ENCODE measurements around the gene TSG101. TPM values are rescaled to one million over a fixed set of nuclear protein-coding genes. Genes with fewer than 3 reads are reported as not detected.

Gene TSG101
- total and polyA plus RNA-seq, 4 donors, result 37.8 to 64.4 (median 55.4) TPM

DNA sequence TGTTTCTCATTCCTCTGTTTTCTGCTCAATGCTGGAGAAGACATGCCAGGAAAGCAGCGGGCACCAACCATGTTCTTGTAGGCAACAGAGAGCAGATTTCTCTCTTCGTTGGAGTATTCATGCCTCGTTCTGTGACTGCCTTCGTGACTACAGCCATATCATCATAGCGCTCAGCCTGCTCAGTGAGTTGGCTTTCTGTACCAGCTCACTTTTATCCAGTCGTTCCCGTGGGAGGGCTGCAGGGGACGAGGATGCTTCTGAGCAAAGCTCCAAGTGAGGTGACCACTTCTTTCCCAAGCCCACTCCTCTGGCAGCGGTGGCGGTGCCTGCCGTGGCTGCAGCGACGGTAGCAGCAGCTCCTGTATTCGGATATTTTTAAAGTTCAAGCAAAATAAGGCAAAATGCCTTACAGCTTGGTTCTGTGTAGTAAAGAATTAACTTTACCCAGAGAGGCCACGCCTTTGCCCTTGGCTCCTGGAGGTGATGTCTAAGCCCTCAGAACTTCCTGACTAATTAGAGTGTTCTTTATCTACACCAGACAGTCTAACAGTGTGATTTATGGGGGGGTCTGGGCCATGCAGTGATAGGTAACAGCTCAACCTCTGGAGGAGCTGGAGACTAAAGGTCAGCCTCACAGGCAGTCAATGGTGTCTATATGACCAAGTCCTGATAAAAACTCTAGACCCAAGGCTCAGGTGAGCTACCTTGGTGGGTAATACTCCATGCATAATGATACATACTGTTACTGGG is 35.8 kb downstream of the TSG101 start:
- whole genome bisulfite sequencing, 2 donors, result 91 to 94% methylated on average over 15 of the region's 15 CpGs
- TF ChIP-seq, protein P1, sequence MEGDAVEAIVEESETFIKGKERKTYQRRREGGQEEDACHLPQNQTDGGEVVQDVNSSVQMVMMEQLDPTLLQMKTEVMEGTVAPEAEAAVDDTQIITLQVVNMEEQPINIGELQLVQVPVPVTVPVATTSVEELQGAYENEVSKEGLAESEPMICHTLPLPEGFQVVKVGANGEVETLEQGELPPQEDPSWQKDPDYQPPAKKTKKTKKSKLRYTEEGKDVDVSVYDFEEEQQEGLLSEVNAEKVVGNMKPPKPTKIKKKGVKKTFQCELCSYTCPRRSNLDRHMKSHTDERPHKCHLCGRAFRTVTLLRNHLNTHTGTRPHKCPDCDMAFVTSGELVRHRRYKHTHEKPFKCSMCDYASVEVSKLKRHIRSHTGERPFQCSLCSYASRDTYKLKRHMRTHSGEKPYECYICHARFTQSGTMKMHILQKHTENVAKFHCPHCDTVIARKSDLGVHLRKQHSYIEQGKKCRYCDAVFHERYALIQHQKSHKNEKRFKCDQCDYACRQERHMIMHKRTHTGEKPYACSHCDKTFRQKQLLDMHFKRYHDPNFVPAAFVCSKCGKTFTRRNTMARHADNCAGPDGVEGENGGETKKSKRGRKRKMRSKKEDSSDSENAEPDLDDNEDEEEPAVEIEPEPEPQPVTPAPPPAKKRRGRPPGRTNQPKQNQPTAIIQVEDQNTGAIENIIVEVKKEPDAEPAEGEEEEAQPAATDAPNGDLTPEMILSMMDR (IDR thresholded peaks at IDR 0.05; ENCODE audit: control extremely low read depth, extremely low read depth), result no peak
- ATAC-seq (ENCODE audit: insufficient read depth, low FRiP score) (no peak), DNase-seq (no peak)
- no peak overlapping the region for H3K9ac ChIP-seq (ENCODE audit: insufficient read depth in 1 of 2, low read length in 2 of 2)
- no peak overlapping the region for H3K4me3 ChIP-seq
- peaks cover 0 to 7% (median 0%) of the 10 kb centered on the region in 5 donors for H3K4me1 ChIP-seq (ENCODE audit: control insufficient read depth in 5 of 5, insufficient read depth in 5 of 5, low read length in 5 of 5)
- H3K27ac ChIP-seq (ENCODE audit: low read depth in 1 of 2, low read length in 1 of 2), result peak overlapping the region in 1 of 2 donors; percentile 3
- H3K9me3 ChIP-seq (ENCODE audit: control insufficient read depth in 4 of 4, insufficient read depth in 3 of 4, low read length in 3 of 4), result no peaks in the 10 kb centered on the region
- no peaks in the 10 kb centered on the region for H3K27me3 ChIP-seq (ENCODE audit: control insufficient read depth in 3 of 3, insufficient read depth in 3 of 3, low read length in 2 of 3)
- peaks cover 13 to 19% (median 17%) of the 10 kb centered on the region in 4 donors for H3K36me3 ChIP-seq (ENCODE audit: control insufficient read depth in 4 of 4, insufficient read depth in 4 of 4, low read length in 4 of 4)

DNA sequence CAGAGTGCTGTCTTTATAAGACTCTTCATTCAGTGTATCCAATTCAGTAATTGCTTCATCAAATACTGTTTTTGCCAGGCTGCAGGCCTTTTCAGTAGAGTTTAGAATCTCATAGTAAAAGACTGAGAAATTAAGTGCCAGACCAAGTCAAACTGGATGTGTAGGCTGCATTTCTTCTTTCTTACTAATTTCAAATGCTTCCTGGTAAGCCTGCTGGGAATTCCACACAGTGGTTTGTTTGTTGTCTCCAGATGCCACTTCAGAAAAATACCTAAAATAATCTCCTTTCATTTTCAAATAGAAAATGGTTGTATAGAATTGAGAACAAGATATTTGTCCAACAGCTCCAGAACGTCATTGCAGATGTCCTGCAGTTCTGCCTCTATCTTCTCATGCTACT is 36.4 kb downstream of the TSG101 start:
- TF ChIP-seq, protein P1 (IDR thresholded peaks at IDR 0.05; ENCODE audit: control extremely low read depth, extremely low read depth), result no peak
- H3K36me3 ChIP-seq (ENCODE audit: control insufficient read depth in 4 of 4, insufficient read depth in 4 of 4, low read length in 4 of 4), result peaks cover 13 to 21% (median 15%) of the 10 kb centered on the region in 4 donors
- peak in 1 of 3 donors; percentile 14 for DNase-seq
- ATAC-seq (ENCODE audit: insufficient read depth, low FRiP score), result peak; percentile 65
- peak overlapping the region in 1 of 2 donors; percentile 3 for H3K27ac ChIP-seq (ENCODE audit: low read depth in 1 of 2, low read length in 1 of 2)
- WGBS, 2 donors, result 67 to 96% methylated on average over 1 of the region's 1 CpG
- no peaks in the 10 kb centered on the region for H3K9me3 ChIP-seq (ENCODE audit: control insufficient read depth in 4 of 4, insufficient read depth in 3 of 4, low read length in 3 of 4)
- no peak overlapping the region for H3K4me3 ChIP-seq
- peaks cover 0 to 7% (median 0%) of the 10 kb centered on the region in 5 donors for H3K4me1 ChIP-seq (ENCODE audit: control insufficient read depth in 5 of 5, insufficient read depth in 5 of 5, low read length in 5 of 5)
- no peak overlapping the region for H3K9ac ChIP-seq (ENCODE audit: insufficient read depth in 1 of 2, low read length in 2 of 2)
- H3K27me3 ChIP-seq (ENCODE audit: control insufficient read depth in 3 of 3, insufficient read depth in 3 of 3, low read length in 2 of 3), result no peaks in the 10 kb centered on the region

DNA sequence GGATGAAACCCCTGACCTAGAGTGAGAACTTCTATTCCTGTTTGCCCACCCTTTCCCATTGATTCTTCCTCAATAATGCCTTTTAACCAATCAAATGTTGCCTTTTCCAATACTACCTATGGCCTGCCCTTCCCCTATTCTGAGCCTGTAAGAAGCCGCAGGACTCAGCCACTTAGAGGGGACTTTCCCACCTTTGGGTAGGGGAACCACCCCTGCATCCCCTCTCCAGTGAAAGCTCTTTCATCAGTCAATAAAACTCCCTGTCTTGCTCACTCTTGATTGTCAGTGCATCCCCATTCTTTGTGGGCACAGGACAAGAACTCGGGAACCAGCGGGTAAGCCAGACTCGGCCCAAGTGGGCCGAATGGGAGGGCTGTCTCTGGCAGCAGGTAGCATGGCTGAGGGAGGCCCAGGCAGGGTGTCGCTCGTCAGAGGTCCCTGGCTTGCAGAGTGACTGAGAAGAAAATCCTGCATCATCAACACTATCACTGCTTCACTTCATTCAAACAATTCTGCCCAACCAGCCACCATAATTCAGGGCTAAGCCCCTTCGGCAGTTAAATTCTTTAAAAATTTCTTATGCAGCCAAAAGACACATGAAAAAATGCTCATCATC is 40.7 kb downstream of the TSG101 start:
- Histone ChIP-seq H3K9me3 (ENCODE audit: control insufficient read depth in 4 of 4, insufficient read depth in 3 of 4, low read length in 3 of 4) (no peaks in the 10 kb centered on the region), H3K9ac (ENCODE audit: insufficient read depth in 1 of 2, low read length in 2 of 2) (no peak overlapping the region), H3K27me3 (ENCODE audit: control insufficient read depth in 3 of 3, insufficient read depth in 3 of 3, low read length in 2 of 3) (no peaks in the 10 kb centered on the region), H3K27ac (ENCODE audit: low read depth in 1 of 2, low read length in 1 of 2) (no peak overlapping the region), H3K36me3 (ENCODE audit: control insufficient read depth in 4 of 4, insufficient read depth in 4 of 4, low read length in 4 of 4) (peaks cover 25 to 35% (median 30%) of the 10 kb centered on the region in 4 donors), H3K4me3 (no peak overlapping the region), H3K4me1 (ENCODE audit: control insufficient read depth in 5 of 5, insufficient read depth in 5 of 5, low read length in 5 of 5) (peaks cover 0 to 5% (median 0%) of the 10 kb centered on the region in 5 donors)
- 95 to 97% methylated on average over 8 of the region's 8 CpGs for WGBS, 2 donors
- TF ChIP-seq, protein P1 (IDR thresholded peaks at IDR 0.05; ENCODE audit: control extremely low read depth, extremely low read depth), result no peak
- DNase-seq (no peak), ATAC-seq (ENCODE audit: insufficient read depth, low FRiP score) (no peak)

Data from lung (tissue), 12 donors.